ENCODE results near the gene SSR2. TPM values are rescaled to one million over a fixed set of nuclear protein-coding genes. Genes with fewer than 3 reads are reported as not detected.
"Not testable (repeated sequence)": the region's sequence is repeated elsewhere in the genome, so short reads cannot be mapped to it uniquely, and the experiment has no call there.

SSR2 gene
- total and polyA plus RNA-seq, 7 donors: 44.6 to 255 (median 77.5) TPM

GRCh38 chr1:156048663-156049258 lies 28.0 kb upstream of the SSR2 start:
- no peak overlapping the region for H3K27ac ChIP-seq
- no peak for TF ChIP-seq CTCF (IDR thresholded peaks at IDR 0.05)
- WGBS, 3 donors: 86 to 94% (median 89%) methylated on average over 3 of the region's 3 CpGs
- peaks cover 0 to 66% of the 10 kb centered on the region in 2 donors for H3K36me3 ChIP-seq (ENCODE audit: insufficient read depth in 1 of 2, low read depth in 1 of 2)
- H3K27me3 ChIP-seq (ENCODE audit: insufficient read depth in 3 of 3, low read length in 2 of 3): no peaks in the 10 kb centered on the region
- H3K4me3 ChIP-seq: no peak overlapping the region
- ATAC-seq (no peak), DNase-seq (peak in 1 of 2 donors; percentile 9)
- peaks cover 20% of the 10 kb centered on the region for H3K4me1 ChIP-seq
- intact Hi-C loops (cut with DNase I): no loop called here
- H3K9me3 ChIP-seq: no peaks in the 10 kb centered on the region

- Histone ChIP-seq H3K27me3 (ENCODE audit: insufficient read depth in 3 of 3, low read length in 2 of 3) (no peaks in the 10 kb centered on the region), H3K4me3 (no peak overlapping the region), H3K4me1 (no peaks in the 10 kb centered on the region), H3K36me3 (ENCODE audit: insufficient read depth in 1 of 2, low read depth in 1 of 2) (peaks cover 6 to 95% of the 10 kb centered on the region in 2 donors), H3K9me3 (no peaks in the 10 kb centered on the region), H3K27ac (no peak overlapping the region)
- TF ChIP-seq CTCF (IDR thresholded peaks at IDR 0.05): no peak
- intact Hi-C loops (cut with DNase I): no loop called here
- ATAC-seq (no peak), DNase-seq (peak in 1 of 2 donors; percentile 7)
- WGBS, 3 donors: 94 to 98% (median 95%) methylated on average over 4 of the region's 4 CpGs
These were observed 24.3 kb upstream of the SSR2 start for GRCh38 chr1:156045076-156045475.

GRCh38 chr1:156042828-156043227 lies 22.1 kb upstream of the SSR2 start:
- TF ChIP-seq CTCF (IDR thresholded peaks at IDR 0.05): no peak

GRCh38 chr1:156034991-156035390 lies 14.2 kb upstream of the SSR2 start:
- H3K9me3 ChIP-seq; DNase-seq; ATAC-seq; intact Hi-C loops (cut with DNase I); H3K27me3 ChIP-seq (ENCODE audit: insufficient read depth in 3 of 3, low read length in 2 of 3); H3K27ac ChIP-seq; H3K4me3 ChIP-seq; H3K4me1 ChIP-seq: not testable (repeated sequence)
- H3K36me3 ChIP-seq (ENCODE audit: insufficient read depth in 1 of 2, low read depth in 1 of 2): peaks cover 5 to 40% of the 10 kb centered on the region in 2 donors
- 89 to 95% (median 94%) methylated on average over 4 of the region's 4 CpGs for WGBS, 3 donors

More at GRCh38 chr1:156042828-156043227, 22.1 kb upstream of the SSR2 start:
- H3K27me3 ChIP-seq (ENCODE audit: insufficient read depth in 3 of 3, low read length in 2 of 3): no peaks in the 10 kb centered on the region
- no peak for DNase-seq
- H3K36me3 ChIP-seq (ENCODE audit: insufficient read depth in 1 of 2, low read depth in 1 of 2): peaks cover 7 to 94% of the 10 kb centered on the region in 2 donors
- no peaks in the 10 kb centered on the region for H3K9me3 ChIP-seq
- H3K27ac ChIP-seq: no peak overlapping the region
- H3K4me3 ChIP-seq: no peak overlapping the region
- ATAC-seq: no peak
- 90 to 96% (median 95%) methylated on average over 3 of the region's 3 CpGs for WGBS, 3 donors
- intact Hi-C loops (cut with DNase I): no loop called here
- no peaks in the 10 kb centered on the region for H3K4me1 ChIP-seq

GRCh38 chr1:156033011-156033410 lies 12.3 kb upstream of the SSR2 start:
- DNase-seq (no peak), ATAC-seq (no peak)
- Histone ChIP-seq H3K4me1 (no peaks in the 10 kb centered on the region), H3K4me3 (no peak overlapping the region), H3K27me3 (ENCODE audit: insufficient read depth in 3 of 3, low read length in 2 of 3) (no peaks in the 10 kb centered on the region), H3K27ac (no peak overlapping the region), H3K9me3 (no peaks in the 10 kb centered on the region), H3K36me3 (ENCODE audit: insufficient read depth in 1 of 2, low read depth in 1 of 2) (peaks cover 5 to 22% of the 10 kb centered on the region in 2 donors)
- no peak for TF ChIP-seq CTCF (IDR thresholded peaks at IDR 0.05)
- WGBS, 3 donors: 38 to 55% (median 46%) methylated on average over 6 of the region's 6 CpGs
- intact Hi-C loops (cut with DNase I): no loop called here

All from psoas muscle (tissue), 8 donors.